ENCODE results near the gene RNF19B. TPM values are rescaled to one million over a fixed set of nuclear protein-coding genes. Genes with fewer than 3 reads are reported as not detected.

The RNF19B gene
- total and polyA plus RNA-seq, 2 of the 13 experiments (the other 11 are each of a cell fraction or from before 2014, with no cell fraction given) = 15.3 to 22.5 TPM

DNA sequence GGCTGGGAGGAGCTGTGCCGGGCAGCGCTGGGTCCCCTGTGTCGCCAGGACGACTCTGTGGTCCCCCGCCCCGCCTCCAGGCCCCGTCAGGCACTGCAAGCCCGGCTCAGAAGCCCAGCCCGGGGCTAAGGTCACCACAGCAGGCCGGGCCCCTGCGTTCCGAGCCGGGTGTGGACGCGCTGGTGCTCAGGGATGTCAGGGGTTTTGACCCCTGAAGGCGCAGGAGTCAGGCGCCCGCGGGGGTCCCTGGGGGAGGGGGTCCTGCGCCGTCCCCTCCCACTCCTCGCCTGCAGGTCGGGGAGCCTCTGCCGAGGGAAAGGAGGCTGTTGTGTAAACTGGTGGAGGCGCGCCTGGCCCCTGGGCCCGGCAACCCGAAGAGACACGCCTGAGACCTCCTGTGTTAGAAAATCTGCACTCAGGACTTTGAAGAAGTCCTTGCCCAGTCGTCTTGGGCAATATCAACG lies 39.7 kb downstream of the RNF19B start (continued):
- TF ChIP-seq, protein P1, sequence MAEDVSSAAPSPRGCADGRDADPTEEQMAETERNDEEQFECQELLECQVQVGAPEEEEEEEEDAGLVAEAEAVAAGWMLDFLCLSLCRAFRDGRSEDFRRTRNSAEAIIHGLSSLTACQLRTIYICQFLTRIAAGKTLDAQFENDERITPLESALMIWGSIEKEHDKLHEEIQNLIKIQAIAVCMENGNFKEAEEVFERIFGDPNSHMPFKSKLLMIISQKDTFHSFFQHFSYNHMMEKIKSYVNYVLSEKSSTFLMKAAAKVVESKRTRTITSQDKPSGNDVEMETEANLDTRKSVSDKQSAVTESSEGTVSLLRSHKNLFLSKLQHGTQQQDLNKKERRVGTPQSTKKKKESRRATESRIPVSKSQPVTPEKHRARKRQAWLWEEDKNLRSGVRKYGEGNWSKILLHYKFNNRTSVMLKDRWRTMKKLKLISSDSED (CRISPR knock-in tag; IDR thresholded peaks at IDR 0.05) = no peak
- no peak for TF ChIP-seq ZNF225 (CRISPR knock-in tag; IDR thresholded peaks at IDR 0.05)
- 0 out of 2 replicates have a peak, but pooled peaks have one; percentile 34 for TF ChIP-seq ZNF501 (CRISPR knock-in tag; IDR thresholded peaks at IDR 0.05)
- TF ChIP-seq ZNF878 (CRISPR knock-in tag; IDR thresholded peaks at IDR 0.05) = no peak
- no peak for TF ChIP-seq ZNF557 (CRISPR knock-in tag; IDR thresholded peaks at IDR 0.05)
- TF ChIP-seq, protein P2, sequence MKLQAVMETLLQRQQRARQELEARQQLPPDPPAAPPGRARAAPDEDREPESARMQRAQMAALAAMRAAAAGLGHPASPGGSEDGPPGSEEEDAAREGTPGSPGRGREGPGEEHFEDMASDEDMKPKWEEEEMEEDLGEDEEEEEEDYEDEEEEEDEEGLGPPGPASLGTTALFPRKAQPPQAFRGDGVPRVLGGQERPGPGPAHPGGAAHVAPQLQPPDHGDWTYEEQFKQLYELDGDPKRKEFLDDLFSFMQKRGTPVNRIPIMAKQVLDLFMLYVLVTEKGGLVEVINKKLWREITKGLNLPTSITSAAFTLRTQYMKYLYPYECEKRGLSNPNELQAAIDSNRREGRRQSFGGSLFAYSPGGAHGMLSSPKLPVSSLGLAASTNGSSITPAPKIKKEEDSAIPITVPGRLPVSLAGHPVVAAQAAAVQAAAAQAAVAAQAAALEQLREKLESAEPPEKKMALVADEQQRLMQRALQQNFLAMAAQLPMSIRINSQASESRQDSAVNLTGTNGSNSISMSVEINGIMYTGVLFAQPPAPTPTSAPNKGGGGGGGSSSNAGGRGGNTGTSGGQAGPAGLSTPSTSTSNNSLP (IDR thresholded peaks at IDR 0.05; ENCODE audit: low read depth, low read length) = no peak
- TF ChIP-seq ZNF746 (CRISPR knock-in tag; IDR thresholded peaks at IDR 0.05) = 0 out of 2 replicates have a peak, but pooled peaks have one; percentile 28
- TF ChIP-seq LCORL (IDR thresholded peaks at IDR 0.05) = no peak
- TF ChIP-seq LCORL (CRISPR knock-in tag; IDR thresholded peaks at IDR 0.05) = 0 out of 2 replicates have a peak, but pooled peaks have one; percentile 5
- TF ChIP-seq ZBTB7B (CRISPR knock-in tag; IDR thresholded peaks at IDR 0.05) = peak; percentile 17; the same call in 1 of the 2 replicates
- no peak for TF ChIP-seq ZNF282 (IDR thresholded peaks at IDR 0.05; ENCODE audit: partially characterized antibody)
- TF ChIP-seq RAD21 (CRISPR knock-in tag; IDR thresholded peaks at IDR 0.05) = peak; percentile 65
- no peak for TF ChIP-seq NCOR1 (IDR thresholded peaks at IDR 0.05; ENCODE audit: borderline replicate concordance, low read length)
- TF ChIP-seq PAF1 (CRISPR knock-in tag; IDR thresholded peaks at IDR 0.05) = no peak
- no peak for TF ChIP-seq ZNF430 (CRISPR knock-in tag; IDR thresholded peaks at IDR 0.05)
- TF ChIP-seq CBX5 (CRISPR knock-in tag; IDR thresholded peaks at IDR 0.05; ENCODE audit: borderline replicate concordance) = no peak
- TF ChIP-seq SIX4 (CRISPR knock-in tag; IDR thresholded peaks at IDR 0.05) = no peak
- TF ChIP-seq GABPB1 (CRISPR knock-in tag; IDR thresholded peaks at IDR 0.05) = peak; percentile 38; the same call in 1 of the 2 replicates
- no peak; the same call in 1 of the 2 replicates for TF ChIP-seq DMAP1 (CRISPR knock-in tag; IDR thresholded peaks at IDR 0.05)
- no peak for TF ChIP-seq ZNF484 (CRISPR knock-in tag; IDR thresholded peaks at IDR 0.05; ENCODE audit: borderline replicate concordance, low read depth)
- TF ChIP-seq, protein P3, sequence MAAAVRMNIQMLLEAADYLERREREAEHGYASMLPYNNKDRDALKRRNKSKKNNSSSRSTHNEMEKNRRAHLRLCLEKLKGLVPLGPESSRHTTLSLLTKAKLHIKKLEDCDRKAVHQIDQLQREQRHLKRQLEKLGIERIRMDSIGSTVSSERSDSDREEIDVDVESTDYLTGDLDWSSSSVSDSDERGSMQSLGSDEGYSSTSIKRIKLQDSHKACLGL (CRISPR knock-in tag; IDR thresholded peaks at IDR 0.05) = no peak
- peak; percentile 29; the same call in 1 of the 2 replicates for TF ChIP-seq THRA (CRISPR knock-in tag; IDR thresholded peaks at IDR 0.05; ENCODE audit: borderline replicate concordance)
- peak; percentile 45; the same call in 1 of the 2 replicates for TF ChIP-seq NRL (CRISPR knock-in tag; IDR thresholded peaks at IDR 0.05; ENCODE audit: borderline replicate concordance)
- TF ChIP-seq HNRNPK (IDR thresholded peaks at IDR 0.05; ENCODE audit: low read depth, low read length, poor library complexity, severe bottlenecking) = peak; percentile 64
- TF ChIP-seq POGZ (CRISPR knock-in tag; IDR thresholded peaks at IDR 0.05) = 0 out of 2 replicates have a peak, but pooled peaks have one; percentile 28
- no peak for TF ChIP-seq ZNF572 (CRISPR knock-in tag; IDR thresholded peaks at IDR 0.05)
- no peak for TF ChIP-seq MAX (IDR thresholded peaks at IDR 0.05)
- no peak for TF ChIP-seq TBX2 (CRISPR knock-in tag; IDR thresholded peaks at IDR 0.05; ENCODE audit: borderline replicate concordance)
- no peak for TF ChIP-seq RARG (CRISPR knock-in tag; IDR thresholded peaks at IDR 0.05; ENCODE audit: low read depth)
